ENCODE measurements around the gene NRP2.

NRP2 gene

GRCh38 chr2:205655779-205656456, 26.4 kb upstream of the NRP2 start:
- Histone ChIP-seq H3K27me3 (replicated peaks; ENCODE audit: control insufficient read depth, insufficient read depth, low read length) (no peaks in the 10 kb centered on the region; the same call in none of the 2 replicates), H3K4me3 (replicated peaks; ENCODE audit: low read depth, low read length) (no peak overlapping the region), H3K36me3 (ENCODE audit: control insufficient read depth, insufficient read depth, low read length) (no peaks in the 10 kb centered on the region)
- TF ChIP-seq, protein P1, sequence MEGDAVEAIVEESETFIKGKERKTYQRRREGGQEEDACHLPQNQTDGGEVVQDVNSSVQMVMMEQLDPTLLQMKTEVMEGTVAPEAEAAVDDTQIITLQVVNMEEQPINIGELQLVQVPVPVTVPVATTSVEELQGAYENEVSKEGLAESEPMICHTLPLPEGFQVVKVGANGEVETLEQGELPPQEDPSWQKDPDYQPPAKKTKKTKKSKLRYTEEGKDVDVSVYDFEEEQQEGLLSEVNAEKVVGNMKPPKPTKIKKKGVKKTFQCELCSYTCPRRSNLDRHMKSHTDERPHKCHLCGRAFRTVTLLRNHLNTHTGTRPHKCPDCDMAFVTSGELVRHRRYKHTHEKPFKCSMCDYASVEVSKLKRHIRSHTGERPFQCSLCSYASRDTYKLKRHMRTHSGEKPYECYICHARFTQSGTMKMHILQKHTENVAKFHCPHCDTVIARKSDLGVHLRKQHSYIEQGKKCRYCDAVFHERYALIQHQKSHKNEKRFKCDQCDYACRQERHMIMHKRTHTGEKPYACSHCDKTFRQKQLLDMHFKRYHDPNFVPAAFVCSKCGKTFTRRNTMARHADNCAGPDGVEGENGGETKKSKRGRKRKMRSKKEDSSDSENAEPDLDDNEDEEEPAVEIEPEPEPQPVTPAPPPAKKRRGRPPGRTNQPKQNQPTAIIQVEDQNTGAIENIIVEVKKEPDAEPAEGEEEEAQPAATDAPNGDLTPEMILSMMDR (IDR thresholded peaks at IDR 0.05; ENCODE audit: insufficient read depth, low read length, poor library complexity, severe bottlenecking), result no peak
- DNase-seq (ENCODE audit: extremely low read depth, insufficient read length), result no peak

- H3K36me3 ChIP-seq (ENCODE audit: control insufficient read depth, insufficient read depth, low read length), result no peaks in the 10 kb centered on the region
- no peaks in the 10 kb centered on the region; the same call in none of the 2 replicates for H3K27me3 ChIP-seq (replicated peaks; ENCODE audit: control insufficient read depth, insufficient read depth, low read length)
- no peak overlapping the region for H3K4me3 ChIP-seq (replicated peaks; ENCODE audit: low read depth, low read length)
- TF ChIP-seq, protein P1 (IDR thresholded peaks at IDR 0.05; ENCODE audit: insufficient read depth, low read length, poor library complexity, severe bottlenecking), result no peak
- DNase-seq (ENCODE audit: extremely low read depth, insufficient read length), result no peak
These were observed 25.8 kb upstream of the NRP2 start for GRCh38 chr2:205656461-205656860.

- H3K4me3 ChIP-seq (replicated peaks; ENCODE audit: low read depth, low read length), result no peak overlapping the region
- no peak for DNase-seq (ENCODE audit: extremely low read depth, insufficient read length)
- TF ChIP-seq, protein P1 (IDR thresholded peaks at IDR 0.05; ENCODE audit: insufficient read depth, low read length, poor library complexity, severe bottlenecking), result no peak
- H3K36me3 ChIP-seq (ENCODE audit: control insufficient read depth, insufficient read depth, low read length), result no peaks in the 10 kb centered on the region
- H3K27me3 ChIP-seq (replicated peaks; ENCODE audit: control insufficient read depth, insufficient read depth, low read length), result no peaks in the 10 kb centered on the region; the same call in 1 of the 2 replicates
These were observed 25.4 kb upstream of the NRP2 start for GRCh38 chr2:205656941-205657340.

DNA sequence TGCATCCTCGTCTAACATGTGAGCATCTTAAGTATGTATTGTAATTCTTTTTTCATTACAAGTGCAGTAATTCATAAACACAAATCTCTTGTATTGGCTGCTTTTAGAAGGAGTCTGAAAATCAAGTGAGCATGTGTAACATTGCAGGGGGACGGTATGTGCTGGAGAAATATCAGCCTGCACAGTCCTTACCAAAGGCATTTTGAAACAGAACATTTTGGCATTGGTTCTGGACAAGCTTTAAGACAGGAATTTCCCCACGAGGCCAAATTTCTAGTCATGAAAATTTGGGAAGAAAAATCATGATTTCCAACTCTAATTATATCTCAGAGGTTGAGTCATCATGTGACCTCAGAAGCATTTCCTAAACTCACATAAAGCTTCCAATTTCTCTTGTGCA, 24.7 kb upstream of the NRP2 start:
- H3K36me3 ChIP-seq (ENCODE audit: control insufficient read depth, insufficient read depth, low read length), result no peaks in the 10 kb centered on the region
- H3K27me3 ChIP-seq (replicated peaks; ENCODE audit: control insufficient read depth, insufficient read depth, low read length), result no peaks in the 10 kb centered on the region
- no peak overlapping the region for H3K4me3 ChIP-seq (replicated peaks; ENCODE audit: low read depth, low read length)
- DNase-seq (ENCODE audit: extremely low read depth, insufficient read length), result no peak
- TF ChIP-seq, protein P1 (IDR thresholded peaks at IDR 0.05; ENCODE audit: insufficient read depth, low read length, poor library complexity, severe bottlenecking), result no peak

DNA sequence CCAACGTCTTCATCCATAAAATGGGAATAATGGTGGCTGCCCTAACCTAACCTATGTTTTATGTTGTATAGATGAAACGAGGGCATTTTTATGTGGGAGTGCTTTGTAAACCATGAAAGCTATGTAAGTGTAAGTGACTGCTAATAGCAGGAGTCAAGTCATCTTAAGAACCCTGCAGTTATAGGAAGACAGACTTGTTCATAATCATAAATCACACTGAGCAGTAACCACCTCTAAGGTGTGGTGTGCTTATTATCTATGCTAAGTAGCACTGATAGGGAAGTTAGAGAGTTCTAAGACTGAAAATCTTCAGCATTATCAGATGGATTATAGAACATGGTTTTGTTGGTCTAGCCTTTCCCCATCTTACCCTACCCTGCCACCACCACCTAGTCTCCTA, 24.2 kb upstream of the NRP2 start:
- TF ChIP-seq, protein P1 (IDR thresholded peaks at IDR 0.05; ENCODE audit: insufficient read depth, low read length, poor library complexity, severe bottlenecking), result no peak
- DNase-seq (ENCODE audit: extremely low read depth, insufficient read length), result no peak
- H3K27me3 ChIP-seq (replicated peaks; ENCODE audit: control insufficient read depth, insufficient read depth, low read length), result no peaks in the 10 kb centered on the region
- no peaks in the 10 kb centered on the region for H3K36me3 ChIP-seq (ENCODE audit: control insufficient read depth, insufficient read depth, low read length)
- no peak overlapping the region for H3K4me3 ChIP-seq (replicated peaks; ENCODE audit: low read depth, low read length)

DNA sequence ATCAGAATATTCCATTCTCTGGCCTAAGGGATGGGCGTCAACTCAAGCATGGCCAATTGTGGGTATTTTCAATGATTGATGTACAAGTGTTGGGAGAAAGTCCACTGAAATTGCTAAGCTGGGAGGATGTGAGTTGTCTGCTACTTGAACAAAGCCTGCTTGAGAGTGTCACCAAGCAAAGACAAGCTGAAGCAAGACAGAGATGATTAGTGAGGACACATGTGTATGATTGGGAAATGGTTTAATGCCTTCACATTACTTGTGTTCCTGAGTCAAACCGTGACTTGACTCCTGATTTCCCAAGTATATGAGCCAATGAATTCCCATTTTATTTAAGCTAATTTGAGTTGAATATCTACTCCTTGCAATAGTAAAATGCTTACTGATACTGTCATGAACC, 23.7 kb upstream of the NRP2 start:
- Histone ChIP-seq H3K36me3 (ENCODE audit: control insufficient read depth, insufficient read depth, low read length) (no peaks in the 10 kb centered on the region), H3K27me3 (replicated peaks; ENCODE audit: control insufficient read depth, insufficient read depth, low read length) (no peaks in the 10 kb centered on the region), H3K4me3 (replicated peaks; ENCODE audit: low read depth, low read length) (no peak overlapping the region)
- no peak for DNase-seq (ENCODE audit: extremely low read depth, insufficient read length)
- TF ChIP-seq, protein P1 (IDR thresholded peaks at IDR 0.05; ENCODE audit: insufficient read depth, low read length, poor library complexity, severe bottlenecking), result no peak
